PC-3 (cell line): ENCODE results near the gene CFAP141. TPM values are rescaled to one million over a fixed set of nuclear protein-coding genes. Genes with fewer than 3 reads are reported as not detected.

ENCODE experiments used
- ATAC-seq: fragments of 200-7000 bp; cut with Tn5 transposase; 2 replicates; pipeline ENCODE4 v1.9.1; 2020; ENCODE audit warnings: mild to moderate bottlenecking, moderate library complexity
- BruUV-seq: library from RNA; stranded (reverse); fragments of 400-500 nt; replicated peaks from 2 replicates; lab custom pipeline; 2021; lab: Mats Ljungman, UMichigan
- CTCF ChIA-PET: fragments of 300-600 bp; sonication (Branson Sonifier 250); formaldehyde crosslinking; loops from one replicate; lab custom pipeline; 2022; ENCODE audit warnings: antibody characterized with exemption; lab: Charles Lee
- POLR2A ChIA-PET: fragments of 300-600 bp; sonication (Branson Sonifier 250); formaldehyde crosslinking; loops from one replicate; lab custom pipeline; 2022; ENCODE audit warnings: antibody characterized with exemption; ENCODE audit not compliant: unreplicated experiment; lab: Charles Lee
- DNase-seq: peaks from one replicate; pipeline ENCODE4 v3.0.0-alpha.2; 2015
- H2AFZ ChIP-seq: fragments of 300-600 bp; sonication (generic); 2 replicates; pipeline ENCODE4 v1.6.0; 2016; ENCODE audit warnings: antibody characterized with exemption, low read length
- H3F3A ChIP-seq: fragments of 300-600 bp; sonication (generic); one replicate; pipeline ENCODE4 v1.6.0; 2017; ENCODE audit warnings: antibody characterized with exemption, low read length, control low read depth, mild to moderate bottlenecking; ENCODE audit not compliant: unreplicated experiment
- H3K27ac ChIP-seq: fragments of 300-600 bp; sonication (generic); 2 replicates; pipeline ENCODE4 v1.5.1; 2016; ENCODE audit warnings: mild to moderate bottlenecking, low read length
- H3K27me3 ChIP-seq: fragments of 300-600 bp; sonication (generic); 2 replicates; pipeline ENCODE4 v1.6.1; 2016; ENCODE audit warnings: low read length, mixed read lengths
- H3K36me3 ChIP-seq: fragments of 300-600 bp; sonication (generic); 2 replicates; pipeline ENCODE4 v1.6.1; 2016; ENCODE audit warnings: low read depth, mixed run types, low read length, mixed read lengths
- H3K4me1 ChIP-seq: fragments of 300-600 bp; sonication (generic); 2 replicates; pipeline ENCODE4 v1.5.1; 2016; ENCODE audit warnings: low read length; ENCODE audit not compliant: insufficient read depth
- H3K4me2 ChIP-seq: fragments of 300-600 bp; sonication (generic); 2 replicates; pipeline ENCODE4 v1.6.0; 2016; ENCODE audit warnings: low read length
- H3K4me3 ChIP-seq: fragments of 300-600 bp; sonication (generic); 2 replicates; pipeline ENCODE4 v1.5.1; 2016; ENCODE audit warnings: mild to moderate bottlenecking, low read length, mixed read lengths
- H3K79me2 ChIP-seq: fragments of 300-600 bp; sonication (generic); 2 replicates; pipeline ENCODE4 v1.6.1; 2017; ENCODE audit warnings: low read length, mixed read lengths
- H3K9ac ChIP-seq: fragments of 300-600 bp; sonication (generic); 2 replicates; pipeline ENCODE4 v1.6.0; 2016; ENCODE audit warnings: mild to moderate bottlenecking, low read length
- H3K9me2 ChIP-seq: fragments of 300-600 bp; sonication (generic); replicated peaks from 2 replicates; pipeline ENCODE4 v1.6.1; 2016; ENCODE audit warnings: mixed run types, low read length, mixed read lengths
- H3K9me3 ChIP-seq: fragments of 300-600 bp; sonication (generic); 2 replicates; pipeline ENCODE4 v1.6.1; 2016; ENCODE audit warnings: low read length, mixed read lengths
- H4K20me1 ChIP-seq: fragments of 300-600 bp; sonication (generic); 2 replicates; pipeline ENCODE4 v1.6.1; 2016; ENCODE audit warnings: low read length, mixed read lengths
- EZH2 ChIP-seq: fragments of 300-600 bp; sonication (generic); IDR thresholded peaks from one replicate; pipeline ENCODE4 v1.6.1; 2017; ENCODE audit warnings: antibody characterized with exemption, mild to moderate bottlenecking, low read length; ENCODE audit not compliant: unreplicated experiment
- EZH2phosphoT487 ChIP-seq: fragments of 300-600 bp; sonication (generic); IDR thresholded peaks from 2 replicates; pipeline ENCODE4 v1.6.1; 2018; ENCODE audit warnings: mild to moderate bottlenecking, antibody characterized with exemption, low read length, borderline replicate concordance
- intact Hi-C: fragments of 100-400 bp; cut with micrococcal nuclease; formaldehyde crosslinking; loops from 2 replicates; pipeline ENCODE4 v1.9.0; 2023
- total RNA-seq: library from RNA; depleted of rRNA; stranded (reverse); fragments of >200 nt; gene quantifications from 2 replicates; pipeline ENCODE4 v1.2.3, GENCODE V29; 2014
- TF ChIP-seq, protein P1 (sequence below): fragments of 300-600 bp; sonication (generic); conservative IDR thresholded peaks from 2 replicates; pipeline ENCODE4 v1.5.1; 2017; ENCODE audit warnings: antibody characterized with exemption, low read depth, mild to moderate bottlenecking, low read length

CFAP141 gene
- total RNA-seq, 1 experiment from 2014 or later = not detected

DNA sequence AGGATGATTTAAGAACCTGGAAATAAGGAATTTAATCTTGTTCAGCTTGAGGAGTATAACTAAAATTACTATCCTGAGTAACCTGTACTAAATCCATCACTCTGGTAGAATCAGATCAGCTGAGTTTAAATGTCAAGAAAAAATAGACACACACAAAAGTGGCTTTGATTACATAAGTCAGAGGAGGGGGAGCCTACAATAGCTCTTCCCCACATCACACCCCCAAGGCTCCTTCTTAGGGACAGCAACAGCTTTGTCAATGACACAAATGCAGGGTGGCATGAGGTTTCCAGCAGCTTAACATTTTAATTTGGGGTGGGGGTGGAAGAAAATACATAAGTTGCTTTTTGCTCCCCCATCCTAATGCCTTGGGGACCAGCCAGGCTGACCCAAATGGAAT is 38.7 kb downstream of the CFAP141 start:
- no peak for TF ChIP-seq EZH2
- no peak for DNase-seq
- Histone ChIP-seq H4K20me1 (peaks cover 11% of the 10 kb centered on the region; the same call in 1 of the 2 replicates), H3K9ac (no peak overlapping the region), H3K79me2 (peaks cover under 1% of the 10 kb centered on the region; the same call in 1 of the 2 replicates), H3K9me3 (no peaks in the 10 kb centered on the region), H2AFZ (no peak overlapping the region), H3K4me3 (no peak overlapping the region), H3K9me2 (no peaks in the 10 kb centered on the region), H3F3A (no peaks in the 10 kb centered on the region), H3K4me1 (no peaks in the 10 kb centered on the region), H3K27ac (no peak overlapping the region), H3K36me3 (peaks cover 88% of the 10 kb centered on the region), H3K4me2 (no peak overlapping the region), H3K27me3 (no peaks in the 10 kb centered on the region)
- CTCF ChIA-PET = no interaction called here
- ATAC-seq = no peak
- no TSS peak for BruUV-seq
- POLR2A ChIA-PET = no interaction called here
- intact Hi-C loops = no loop called here

DNA sequence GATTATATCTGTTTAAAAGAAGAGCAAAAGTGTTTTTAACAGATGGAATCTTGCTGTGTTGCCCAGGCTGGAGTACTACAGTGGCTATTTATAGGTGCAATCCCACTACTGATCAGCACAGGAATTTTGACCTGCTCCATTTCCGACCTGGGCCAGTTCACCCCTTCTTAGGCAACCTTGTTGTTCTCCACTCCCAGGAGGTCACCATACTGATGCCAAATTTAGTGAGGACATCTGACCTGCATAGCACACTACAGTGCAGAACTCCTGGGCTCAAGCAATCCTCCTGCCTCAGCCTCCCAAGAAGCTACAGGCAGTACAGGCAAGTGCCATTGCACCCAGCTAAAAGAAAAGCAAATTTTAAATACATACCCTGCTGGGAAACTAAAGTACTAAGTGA is 39.9 kb downstream of the CFAP141 start:
- H3K27me3 ChIP-seq = no peaks in the 10 kb centered on the region
- DNase-seq (no peak), ATAC-seq (no peak)
- H3K9me3 ChIP-seq = no peaks in the 10 kb centered on the region
- H3F3A ChIP-seq = no peaks in the 10 kb centered on the region
- H3K4me1 ChIP-seq = no peaks in the 10 kb centered on the region
- no peak overlapping the region for H3K4me3 ChIP-seq
- no peak overlapping the region for H3K27ac ChIP-seq
- H3K79me2 ChIP-seq = no peaks in the 10 kb centered on the region
- no TSS peak for BruUV-seq
- CTCF ChIA-PET = no interaction called here
- intact Hi-C loops = no loop called here
- no peak overlapping the region for H2AFZ ChIP-seq
- POLR2A ChIA-PET = no interaction called here
- peaks cover 11% of the 10 kb centered on the region; the same call in 1 of the 2 replicates for H4K20me1 ChIP-seq
- H3K9ac ChIP-seq = no peak overlapping the region
- H3K4me2 ChIP-seq = no peak overlapping the region
- TF ChIP-seq, protein P1, sequence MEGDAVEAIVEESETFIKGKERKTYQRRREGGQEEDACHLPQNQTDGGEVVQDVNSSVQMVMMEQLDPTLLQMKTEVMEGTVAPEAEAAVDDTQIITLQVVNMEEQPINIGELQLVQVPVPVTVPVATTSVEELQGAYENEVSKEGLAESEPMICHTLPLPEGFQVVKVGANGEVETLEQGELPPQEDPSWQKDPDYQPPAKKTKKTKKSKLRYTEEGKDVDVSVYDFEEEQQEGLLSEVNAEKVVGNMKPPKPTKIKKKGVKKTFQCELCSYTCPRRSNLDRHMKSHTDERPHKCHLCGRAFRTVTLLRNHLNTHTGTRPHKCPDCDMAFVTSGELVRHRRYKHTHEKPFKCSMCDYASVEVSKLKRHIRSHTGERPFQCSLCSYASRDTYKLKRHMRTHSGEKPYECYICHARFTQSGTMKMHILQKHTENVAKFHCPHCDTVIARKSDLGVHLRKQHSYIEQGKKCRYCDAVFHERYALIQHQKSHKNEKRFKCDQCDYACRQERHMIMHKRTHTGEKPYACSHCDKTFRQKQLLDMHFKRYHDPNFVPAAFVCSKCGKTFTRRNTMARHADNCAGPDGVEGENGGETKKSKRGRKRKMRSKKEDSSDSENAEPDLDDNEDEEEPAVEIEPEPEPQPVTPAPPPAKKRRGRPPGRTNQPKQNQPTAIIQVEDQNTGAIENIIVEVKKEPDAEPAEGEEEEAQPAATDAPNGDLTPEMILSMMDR = no peak
- TF ChIP-seq EZH2 (no peak), EZH2phosphoT487 (no peak)
- peaks cover 85% of the 10 kb centered on the region for H3K36me3 ChIP-seq
- H3K9me2 ChIP-seq = no peaks in the 10 kb centered on the region

DNA sequence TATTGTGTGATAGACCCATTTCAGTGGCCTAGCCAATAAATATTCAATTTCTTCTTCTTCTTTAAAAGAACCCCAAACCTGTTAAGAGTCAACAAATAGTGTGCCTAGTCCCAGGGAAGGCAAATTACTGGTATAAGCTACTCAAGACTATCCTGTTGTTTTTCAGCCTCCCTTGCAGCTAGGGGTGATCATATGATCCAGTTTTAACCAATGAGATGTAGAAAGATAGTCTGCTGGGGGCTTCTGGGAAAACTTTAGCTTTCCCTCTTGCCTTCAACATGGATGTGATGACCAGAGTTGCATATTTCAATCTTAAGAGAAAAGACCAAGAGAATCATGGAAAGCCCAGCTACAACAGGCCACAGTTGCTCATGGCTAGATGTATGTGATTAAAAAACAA is 46.6 kb downstream of the CFAP141 start:
- intact Hi-C loops = no loop called here
- no peak for DNase-seq
- no TSS peak for BruUV-seq
- Histone ChIP-seq H3K79me2 (no peaks in the 10 kb centered on the region), H3K36me3 (peaks cover 77% of the 10 kb centered on the region), H2AFZ (no peak overlapping the region), H4K20me1 (peaks cover 12% of the 10 kb centered on the region), H3K4me2 (no peak overlapping the region), H3K4me1 (no peaks in the 10 kb centered on the region), H3K9me3 (no peaks in the 10 kb centered on the region), H3F3A (no peaks in the 10 kb centered on the region), H3K9ac (no peak overlapping the region), H3K27me3 (no peaks in the 10 kb centered on the region), H3K27ac (no peak overlapping the region), H3K4me3 (no peak overlapping the region), H3K9me2 (no peaks in the 10 kb centered on the region)
- TF ChIP-seq, protein P1 = no peak
- no peak for TF ChIP-seq EZH2phosphoT487
- no peak for TF ChIP-seq EZH2
- ChIA-PET CTCF (no interaction called here), POLR2A (no interaction called here)
- no peak for ATAC-seq
